Measurements from ENCODE around the gene PCDHGA1. TPM values are rescaled to one million over a fixed set of nuclear protein-coding genes. Genes with fewer than 3 reads are reported as not detected.

The PCDHGA1 gene
- total RNA-seq, 1 experiment from 2014 or later, result 0.35 TPM

- Mint-ChIP-seq H3K4me3 (ENCODE audit: unreplicated experiment) (no peak overlapping the region), H3K27me3 (ENCODE audit: insufficient read depth, unreplicated experiment) (no peaks in the 10 kb centered on the region), H3K27ac (ENCODE audit: low read depth, unreplicated experiment) (no peak overlapping the region), H3K4me1 (ENCODE audit: insufficient read depth, unreplicated experiment) (peaks cover 12% of the 10 kb centered on the region), H3K9me3 (ENCODE audit: unreplicated experiment) (no peaks in the 10 kb centered on the region), H3K36me3 (ENCODE audit: insufficient read depth, unreplicated experiment) (peaks cover 62% of the 10 kb centered on the region)
- intact Hi-C loops (cut with micrococcal nuclease), result no loop called here
- CTCF ChIA-PET, result interaction anchor here (0.6 to 15.4 kb wide), 10 partner anchors 8 to 339 kb away, joined by 3 to 191 read pairs (median 12); partner anchors contain the start of genes PCDHB10 and PCDHB14
- BruUV-seq (replicated peaks), result no TSS peak
- TF ChIP-seq, protein P1, sequence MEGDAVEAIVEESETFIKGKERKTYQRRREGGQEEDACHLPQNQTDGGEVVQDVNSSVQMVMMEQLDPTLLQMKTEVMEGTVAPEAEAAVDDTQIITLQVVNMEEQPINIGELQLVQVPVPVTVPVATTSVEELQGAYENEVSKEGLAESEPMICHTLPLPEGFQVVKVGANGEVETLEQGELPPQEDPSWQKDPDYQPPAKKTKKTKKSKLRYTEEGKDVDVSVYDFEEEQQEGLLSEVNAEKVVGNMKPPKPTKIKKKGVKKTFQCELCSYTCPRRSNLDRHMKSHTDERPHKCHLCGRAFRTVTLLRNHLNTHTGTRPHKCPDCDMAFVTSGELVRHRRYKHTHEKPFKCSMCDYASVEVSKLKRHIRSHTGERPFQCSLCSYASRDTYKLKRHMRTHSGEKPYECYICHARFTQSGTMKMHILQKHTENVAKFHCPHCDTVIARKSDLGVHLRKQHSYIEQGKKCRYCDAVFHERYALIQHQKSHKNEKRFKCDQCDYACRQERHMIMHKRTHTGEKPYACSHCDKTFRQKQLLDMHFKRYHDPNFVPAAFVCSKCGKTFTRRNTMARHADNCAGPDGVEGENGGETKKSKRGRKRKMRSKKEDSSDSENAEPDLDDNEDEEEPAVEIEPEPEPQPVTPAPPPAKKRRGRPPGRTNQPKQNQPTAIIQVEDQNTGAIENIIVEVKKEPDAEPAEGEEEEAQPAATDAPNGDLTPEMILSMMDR (IDR thresholded peaks at IDR 0.05; ENCODE audit: unreplicated experiment), result no peak
- DNase-seq (ENCODE audit: unreplicated experiment), result no peak
- POLR2A ChIA-PET, result interaction anchor here (1.9 to 13.3 kb wide), 2 partner anchors 16 to 28 kb away, joined by 4 to 167 read pairs; no protein-coding TSS in a partner anchor
Measured at GRCh38 chr5:141529873-141530272, 199.6 kb downstream of the PCDHGA1 start.

DNA sequence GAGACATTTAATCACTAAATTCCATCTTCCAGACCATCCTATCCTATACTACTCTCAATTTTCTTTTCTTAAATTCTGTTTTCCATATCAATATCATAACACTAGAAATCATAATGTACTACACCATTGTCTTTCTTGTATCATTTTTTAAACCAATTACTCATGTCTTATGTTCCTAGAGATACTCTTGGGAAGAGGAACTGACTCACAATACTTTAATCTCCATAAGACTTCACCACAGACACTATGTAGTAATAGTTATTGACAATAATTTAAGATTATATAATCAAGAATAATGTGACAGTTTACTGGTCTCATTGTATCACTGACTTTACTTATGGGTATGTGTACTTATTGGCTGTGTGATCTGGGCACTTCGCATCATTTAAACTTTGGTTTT lies 202.4 kb downstream of the PCDHGA1 start:
- no TSS peak for BruUV-seq (replicated peaks)
- intact Hi-C loops (cut with micrococcal nuclease), result no loop called here
- H3K4me3 Mint-ChIP-seq (ENCODE audit: unreplicated experiment), result no peak overlapping the region
- no peak overlapping the region for H3K27ac Mint-ChIP-seq (ENCODE audit: low read depth, unreplicated experiment)
- TF ChIP-seq, protein P1 (IDR thresholded peaks at IDR 0.05; ENCODE audit: unreplicated experiment), result no peak
- H3K4me1 Mint-ChIP-seq (ENCODE audit: insufficient read depth, unreplicated experiment), result peaks cover 12% of the 10 kb centered on the region
- no peak for DNase-seq (ENCODE audit: unreplicated experiment)
- no peaks in the 10 kb centered on the region for H3K27me3 Mint-ChIP-seq (ENCODE audit: insufficient read depth, unreplicated experiment)
- CTCF ChIA-PET, result interaction anchor here (0.6 to 15.4 kb wide), 8 partner anchors 8 to 333 kb away, joined by 3 to 191 read pairs (median 10); partner anchors contain the start of genes PCDHB11, PCDHB14 and PCDHGA10
- POLR2A ChIA-PET, result interaction anchor here (3.6 kb wide), 1 partner anchor 25 kb away, joined by 15 read pairs; no protein-coding TSS in a partner anchor
- peaks cover 7% of the 10 kb centered on the region for H3K9me3 Mint-ChIP-seq (ENCODE audit: unreplicated experiment)
- peaks cover 59% of the 10 kb centered on the region for H3K36me3 Mint-ChIP-seq (ENCODE audit: insufficient read depth, unreplicated experiment)

GRCh38 chr5:141533897-141534296 lies 203.6 kb downstream of the PCDHGA1 start:
- Mint-ChIP-seq H3K9me3 (ENCODE audit: unreplicated experiment) (peaks cover 7% of the 10 kb centered on the region), H3K4me1 (ENCODE audit: insufficient read depth, unreplicated experiment) (peaks cover 3% of the 10 kb centered on the region), H3K27me3 (ENCODE audit: insufficient read depth, unreplicated experiment) (no peaks in the 10 kb centered on the region), H3K27ac (ENCODE audit: low read depth, unreplicated experiment) (no peak overlapping the region), H3K36me3 (ENCODE audit: insufficient read depth, unreplicated experiment) (peaks cover 50% of the 10 kb centered on the region), H3K4me3 (ENCODE audit: unreplicated experiment) (no peak overlapping the region)
- no peak for DNase-seq (ENCODE audit: unreplicated experiment)
- CTCF ChIA-PET, result interaction anchor here (0.6 to 15.4 kb wide), 10 partner anchors 9 to 334 kb away, joined by 3 to 191 read pairs (median 4); partner anchors contain the start of genes PCDHB11 and PCDHGC3
- intact Hi-C loops (cut with micrococcal nuclease), result no loop called here
- no TSS peak for BruUV-seq (replicated peaks)
- POLR2A ChIA-PET, result interaction anchor here (0.5 to 3.6 kb wide), 3 partner anchors 24 to 929 kb away, joined by 3 to 15 read pairs (median 3); partner anchors contain the start of gene PCDHGC3
- TF ChIP-seq, protein P1 (IDR thresholded peaks at IDR 0.05; ENCODE audit: unreplicated experiment), result no peak

DNA sequence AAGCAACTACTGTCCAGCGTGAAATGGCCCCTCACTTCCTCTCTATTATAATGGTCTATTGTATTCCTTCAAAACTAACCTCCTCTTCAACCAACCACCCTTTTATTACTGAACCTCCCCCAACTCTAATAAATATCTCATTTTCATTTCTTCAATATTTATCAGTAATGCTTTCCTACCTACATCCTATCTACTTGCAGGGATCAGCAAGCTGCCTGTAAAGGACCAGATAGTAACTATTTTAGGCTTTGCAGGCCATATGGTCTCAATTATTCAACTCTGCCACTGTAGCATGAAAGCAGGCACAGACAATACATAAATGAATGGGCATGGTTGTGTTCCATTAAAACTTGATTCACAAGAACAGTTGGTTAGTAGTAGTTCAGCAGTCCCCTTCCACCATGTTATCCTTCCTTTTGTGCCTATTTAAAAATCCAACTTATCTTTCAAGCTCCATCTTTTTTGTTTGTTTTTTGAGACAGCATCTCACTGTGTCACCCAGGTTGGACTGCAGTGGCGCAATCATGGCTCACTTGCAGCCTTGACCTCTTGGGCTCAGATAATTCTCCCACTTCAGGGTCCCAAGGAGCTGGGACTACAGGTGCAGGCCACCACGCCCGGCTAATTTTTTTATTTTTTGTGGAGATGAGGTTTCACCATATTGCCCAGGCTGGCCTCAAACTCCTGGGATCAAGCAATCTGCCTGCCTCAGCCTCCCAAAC lies 204.3 kb downstream of the PCDHGA1 start:
- Mint-ChIP-seq H3K4me3 (ENCODE audit: unreplicated experiment) (no peak overlapping the region), H3K27ac (ENCODE audit: low read depth, unreplicated experiment) (peak overlapping the region; percentile 20), H3K36me3 (ENCODE audit: insufficient read depth, unreplicated experiment) (peaks cover 53% of the 10 kb centered on the region), H3K4me1 (ENCODE audit: insufficient read depth, unreplicated experiment) (no peaks in the 10 kb centered on the region), H3K9me3 (ENCODE audit: unreplicated experiment) (peaks cover 9% of the 10 kb centered on the region), H3K27me3 (ENCODE audit: insufficient read depth, unreplicated experiment) (no peaks in the 10 kb centered on the region)
- ChIA-PET CTCF (interaction anchor here (0.6 to 5.3 kb wide), 12 partner anchors 9 to 977 kb away, joined by 3 to 24 read pairs (median 4); partner anchors contain the start of genes PCDHB11 and PCDHGC3), POLR2A (interaction anchor here (0.5 to 3.6 kb wide), 4 partner anchors 12 to 930 kb away, joined by 3 to 15 read pairs (median 4); no protein-coding TSS in a partner anchor)
- DNase-seq (ENCODE audit: unreplicated experiment), result no peak
- BruUV-seq (replicated peaks), result no TSS peak
- TF ChIP-seq, protein P1 (IDR thresholded peaks at IDR 0.05; ENCODE audit: unreplicated experiment), result no peak
- intact Hi-C loops (cut with micrococcal nuclease), result no loop called here

Measured in MCF 10A (cell line).